ENCODE data around the gene LRP1. TPM values are rescaled to one million over a fixed set of nuclear protein-coding genes. Genes with fewer than 3 reads are reported as not detected.
A peak's percentile ranks its signal among the peaks of the same experiment; 100 is the strongest.

Gene LRP1
- polyA plus RNA-seq (2012; ENCODE audit: insufficient read length, low read depth) = 159 TPM

GRCh38 chr12:57127726-57128518, at the start of gene LRP1:
Gene LRP1, plus strand, starts transcription at chr12:57128483. Its CDS starts 482 bp downstream, at chr12:57128965.
- TF ChIP-seq SIN3A (IDR thresholded peaks at IDR 0.05; ENCODE audit: borderline replicate concordance, insufficient read depth, low read length) = no peak
- TF ChIP-seq REST (IDR thresholded peaks at IDR 0.05; ENCODE audit: insufficient read depth in 1 of 2, low read depth in 2 of 2, low read length in 2 of 2) = no peak
- TF ChIP-seq POLR2AphosphoS5 (IDR thresholded peaks at IDR 0.05; ENCODE audit: low read depth, low read length) = peak; percentile 54; the same call in 1 of the 2 replicates
- no peak for TF ChIP-seq TAF1 (IDR thresholded peaks at IDR 0.05; ENCODE audit: borderline replicate concordance, insufficient read depth, low read length)
- peak; percentile 67 for TF ChIP-seq FOXP2 (optimal IDR thresholded peaks at IDR 0.05; ENCODE audit: borderline replicate concordance, extremely low read depth, extremely low read length, insufficient read depth)

GRCh38 chr12:57078519-57079404, 49.5 kb upstream of the LRP1 start, which contains the start of gene NEMP1:
Gene NEMP1, minus strand, starts transcription at chr12:57078791. Its CDS starts 46 bp downstream, at chr12:57078745.
- TF ChIP-seq POLR2AphosphoS5 (IDR thresholded peaks at IDR 0.05; ENCODE audit: low read depth, low read length) (peak; percentile 65; the same call in 1 of the 2 replicates), TAF1 (IDR thresholded peaks at IDR 0.05; ENCODE audit: borderline replicate concordance, insufficient read depth, low read length) (0 out of 2 replicates have a peak, but pooled peaks have one; percentile 36), FOXP2 (optimal IDR thresholded peaks at IDR 0.05; ENCODE audit: borderline replicate concordance, extremely low read depth, extremely low read length, insufficient read depth) (peak; percentile 15), SIN3A (IDR thresholded peaks at IDR 0.05; ENCODE audit: borderline replicate concordance, insufficient read depth, low read length) (peak; percentile 79; the same call in 1 of the 2 replicates), REST (IDR thresholded peaks at IDR 0.05; ENCODE audit: insufficient read depth in 1 of 2, low read depth in 2 of 2, low read length in 2 of 2) (no peak; a peak in 1 of 4 replicates)

DNA sequence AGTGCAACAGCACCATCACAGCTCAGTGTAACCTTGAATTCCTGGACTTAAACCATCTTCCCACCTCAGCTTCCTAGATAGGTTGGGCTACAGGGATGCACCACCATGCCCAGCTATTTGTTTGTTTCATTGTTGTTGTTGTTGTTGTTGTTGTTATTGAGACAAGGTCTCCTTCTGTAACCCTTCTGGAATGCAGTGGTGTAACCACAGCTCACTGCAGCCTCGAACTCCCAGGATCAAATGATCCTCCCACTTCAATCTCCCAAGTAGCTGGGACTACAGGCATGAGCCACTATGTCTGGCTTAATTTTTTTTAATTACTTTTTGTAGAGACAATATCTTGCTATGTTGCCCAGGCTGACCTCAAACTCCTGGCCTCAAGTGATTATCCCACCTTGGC, 48.5 kb upstream of the LRP1 start:
- no peak for TF ChIP-seq POLR2AphosphoS5 (IDR thresholded peaks at IDR 0.05; ENCODE audit: low read depth, low read length)
- TF ChIP-seq REST (IDR thresholded peaks at IDR 0.05; ENCODE audit: insufficient read depth in 1 of 2, low read depth in 2 of 2, low read length in 2 of 2) = no peak
- TF ChIP-seq TAF1 (IDR thresholded peaks at IDR 0.05; ENCODE audit: borderline replicate concordance, insufficient read depth, low read length) = no peak
- TF ChIP-seq SIN3A (IDR thresholded peaks at IDR 0.05; ENCODE audit: borderline replicate concordance, insufficient read depth, low read length) = no peak
- no peak for TF ChIP-seq FOXP2 (optimal IDR thresholded peaks at IDR 0.05; ENCODE audit: borderline replicate concordance, extremely low read depth, extremely low read length, insufficient read depth)

DNA sequence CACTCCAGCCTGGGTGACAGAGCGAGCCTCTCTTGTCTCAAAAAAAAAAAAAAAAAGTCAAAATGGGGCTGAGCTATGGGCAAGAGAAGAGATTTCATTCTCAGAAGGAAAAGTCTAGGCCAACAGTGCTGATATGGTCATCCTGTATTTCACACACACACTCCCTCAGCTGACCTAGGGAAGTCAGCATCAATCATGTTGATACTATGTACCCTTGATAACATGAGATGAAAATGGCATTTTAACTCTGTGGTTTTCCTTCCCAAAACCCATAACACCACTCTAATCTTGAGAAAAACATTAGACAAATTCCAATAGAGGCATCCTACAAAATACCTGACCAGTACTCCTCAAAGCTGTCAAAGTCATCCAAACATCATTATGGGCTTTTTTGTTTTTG, 47.4 kb upstream of the LRP1 start:
- TF ChIP-seq TAF1 (IDR thresholded peaks at IDR 0.05; ENCODE audit: borderline replicate concordance, insufficient read depth, low read length) (no peak), POLR2AphosphoS5 (IDR thresholded peaks at IDR 0.05; ENCODE audit: low read depth, low read length) (no peak), REST (IDR thresholded peaks at IDR 0.05; ENCODE audit: insufficient read depth in 1 of 2, low read depth in 2 of 2, low read length in 2 of 2) (no peak), FOXP2 (optimal IDR thresholded peaks at IDR 0.05; ENCODE audit: borderline replicate concordance, extremely low read depth, extremely low read length, insufficient read depth) (no peak), SIN3A (IDR thresholded peaks at IDR 0.05; ENCODE audit: borderline replicate concordance, insufficient read depth, low read length) (no peak)

All from PFSK-1 (cell line).